ENCODE results near the gene PSME2. TPM values are rescaled to one million over a fixed set of nuclear protein-coding genes. Genes with fewer than 3 reads are reported as not detected.

PSME2 gene
- total and polyA plus RNA-seq, 2 of the 13 experiments (the other 11 are each of a cell fraction or from before 2014, with no cell fraction given), result 332 to 716 TPM

- TF ChIP-seq GMEB2 (CRISPR knock-in tag; IDR thresholded peaks at IDR 0.05; ENCODE audit: low read depth) (no peak), ZHX1 (CRISPR knock-in tag; IDR thresholded peaks at IDR 0.05; ENCODE audit: low read depth) (no peak), TIGD3 (CRISPR knock-in tag; IDR thresholded peaks at IDR 0.05; ENCODE audit: borderline replicate concordance) (no peak)
- TF ChIP-seq, protein P1, sequence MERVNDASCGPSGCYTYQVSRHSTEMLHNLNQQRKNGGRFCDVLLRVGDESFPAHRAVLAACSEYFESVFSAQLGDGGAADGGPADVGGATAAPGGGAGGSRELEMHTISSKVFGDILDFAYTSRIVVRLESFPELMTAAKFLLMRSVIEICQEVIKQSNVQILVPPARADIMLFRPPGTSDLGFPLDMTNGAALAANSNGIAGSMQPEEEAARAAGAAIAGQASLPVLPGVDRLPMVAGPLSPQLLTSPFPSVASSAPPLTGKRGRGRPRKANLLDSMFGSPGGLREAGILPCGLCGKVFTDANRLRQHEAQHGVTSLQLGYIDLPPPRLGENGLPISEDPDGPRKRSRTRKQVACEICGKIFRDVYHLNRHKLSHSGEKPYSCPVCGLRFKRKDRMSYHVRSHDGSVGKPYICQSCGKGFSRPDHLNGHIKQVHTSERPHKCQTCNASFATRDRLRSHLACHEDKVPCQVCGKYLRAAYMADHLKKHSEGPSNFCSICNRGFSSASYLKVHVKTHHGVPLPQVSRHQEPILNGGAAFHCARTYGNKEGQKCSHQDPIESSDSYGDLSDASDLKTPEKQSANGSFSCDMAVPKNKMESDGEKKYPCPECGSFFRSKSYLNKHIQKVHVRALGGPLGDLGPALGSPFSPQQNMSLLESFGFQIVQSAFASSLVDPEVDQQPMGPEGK (CRISPR knock-in tag; IDR thresholded peaks at IDR 0.05), result no peak
Measured at GRCh38 chr14:24106672-24107271, 39.6 kb downstream of the PSME2 start (continued).
